ENCODE data around the gene STK17B.

The STK17B gene

DNA sequence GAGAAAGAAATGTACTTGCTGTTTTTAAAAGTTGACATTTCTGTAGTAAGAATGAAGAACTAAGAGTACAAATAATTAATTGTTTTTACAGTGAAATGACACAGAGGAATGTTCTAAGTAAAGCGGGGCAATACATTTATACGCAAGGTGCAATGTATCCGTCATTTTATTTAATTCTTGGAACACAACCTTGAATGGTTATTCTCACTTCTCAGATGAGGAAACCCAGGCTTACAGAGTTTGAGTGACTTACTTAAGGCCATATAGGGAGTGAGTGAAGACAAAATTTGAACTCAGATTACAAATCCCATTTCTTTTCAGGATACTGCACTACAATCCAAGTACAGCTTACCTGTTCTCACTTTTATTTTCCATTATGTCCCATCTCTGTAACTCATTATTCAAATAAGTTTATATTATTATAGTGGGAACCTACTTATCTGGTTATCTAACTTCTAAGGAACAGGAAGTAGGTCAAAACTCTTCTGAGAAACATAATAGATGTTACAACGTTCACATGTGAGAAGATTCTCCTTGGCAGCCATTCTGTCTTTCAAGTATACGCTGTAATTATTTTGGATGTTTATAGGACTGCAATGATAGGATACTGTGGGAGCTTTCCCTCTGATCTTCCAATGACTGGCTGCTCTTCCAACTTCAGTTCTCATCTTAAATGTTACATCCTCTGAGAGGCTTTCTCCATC, 12.3 kb upstream of the STK17B start:
- DNase-seq, result no peak

DNA sequence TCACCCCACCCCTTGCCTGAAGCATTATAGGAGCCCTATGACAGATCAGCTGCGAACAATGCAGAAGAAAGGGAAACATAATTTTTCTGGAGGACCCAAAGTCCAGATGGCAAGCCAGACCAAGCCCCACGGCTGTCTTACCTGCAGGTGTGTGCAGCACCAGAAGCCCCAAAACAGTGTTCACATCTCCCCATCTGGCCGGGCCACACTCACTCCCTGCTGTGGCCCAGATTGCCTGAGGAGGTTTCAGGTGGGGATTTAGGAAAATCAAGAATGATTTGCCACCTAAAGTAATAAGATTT, 11.7 kb upstream of the STK17B start:
- no peak for DNase-seq

DNA sequence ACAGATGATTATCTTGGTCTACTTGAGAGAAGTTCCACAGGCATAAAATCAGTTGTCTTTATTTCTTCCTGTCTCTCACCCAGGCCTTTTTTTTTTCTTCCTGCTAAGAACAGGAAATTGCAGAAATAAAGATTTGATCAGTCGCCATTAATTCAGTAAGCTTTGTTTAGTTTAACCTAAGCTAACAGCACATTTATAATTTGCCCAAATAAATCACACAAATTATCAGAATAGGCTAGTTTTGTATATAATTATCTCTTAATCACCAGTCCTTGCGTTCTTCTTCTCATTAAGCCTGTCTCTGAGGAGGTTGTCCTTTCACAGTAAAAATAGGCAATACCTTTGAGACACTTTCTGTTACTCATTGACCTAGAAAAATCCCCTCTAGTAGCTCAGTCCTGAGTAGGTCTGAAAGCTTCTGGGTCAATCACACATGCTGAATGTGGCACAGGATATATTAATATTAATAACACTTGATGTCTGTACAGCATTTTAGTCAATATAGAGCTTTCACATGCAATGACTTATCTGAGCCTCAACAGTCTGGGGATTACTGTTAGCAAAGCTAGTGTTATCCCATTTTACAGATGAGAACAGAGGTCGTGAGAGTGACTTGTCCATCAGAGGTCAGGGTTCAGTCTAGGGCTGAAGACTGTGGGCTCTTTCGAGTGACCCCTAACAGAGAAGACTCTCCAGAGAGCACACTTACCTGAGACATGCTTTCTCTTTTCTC, 11.2 kb upstream of the STK17B start:
- DNase-seq, result no peak

DNA sequence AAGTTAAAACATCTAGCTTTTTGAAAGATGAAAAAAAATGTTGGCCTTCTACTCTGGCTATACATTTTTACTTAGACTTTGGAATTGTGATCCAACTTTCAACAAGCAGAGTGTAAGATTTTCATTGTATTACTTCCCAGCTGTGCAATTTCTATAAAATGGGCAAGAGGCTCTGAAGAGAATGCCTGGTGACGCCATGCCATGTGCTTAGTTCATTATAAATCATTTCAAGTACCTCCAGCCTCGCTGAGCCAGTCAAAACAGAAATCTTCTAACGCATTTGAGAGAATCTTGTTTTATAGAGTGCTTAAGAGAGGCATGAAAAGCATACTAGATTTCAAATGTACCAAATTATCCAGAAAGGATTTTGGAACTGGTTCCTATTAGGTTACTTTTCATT, 10.1 kb upstream of the STK17B start:
- DNase-seq, result no peak

DNA sequence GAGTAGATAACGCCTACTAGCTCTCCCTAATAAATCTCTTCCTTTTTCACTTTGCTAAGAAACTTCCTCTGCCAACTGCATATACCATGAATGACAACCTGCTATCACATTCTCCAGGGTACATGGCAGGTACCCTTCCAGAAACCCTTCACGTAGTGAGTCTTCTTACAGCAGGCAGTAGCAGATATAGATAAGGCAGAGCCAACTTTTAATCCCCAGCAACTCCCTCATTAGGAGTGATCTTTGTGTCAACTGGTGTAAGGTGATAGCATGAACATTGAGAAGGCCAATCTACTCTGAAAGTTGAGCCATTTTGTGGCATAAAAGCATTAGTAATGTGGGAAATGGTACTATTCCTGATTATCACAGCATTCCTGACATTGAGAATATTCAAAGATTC, 5.7 kb upstream of the STK17B start:
- DNase-seq, result no peak

DNA sequence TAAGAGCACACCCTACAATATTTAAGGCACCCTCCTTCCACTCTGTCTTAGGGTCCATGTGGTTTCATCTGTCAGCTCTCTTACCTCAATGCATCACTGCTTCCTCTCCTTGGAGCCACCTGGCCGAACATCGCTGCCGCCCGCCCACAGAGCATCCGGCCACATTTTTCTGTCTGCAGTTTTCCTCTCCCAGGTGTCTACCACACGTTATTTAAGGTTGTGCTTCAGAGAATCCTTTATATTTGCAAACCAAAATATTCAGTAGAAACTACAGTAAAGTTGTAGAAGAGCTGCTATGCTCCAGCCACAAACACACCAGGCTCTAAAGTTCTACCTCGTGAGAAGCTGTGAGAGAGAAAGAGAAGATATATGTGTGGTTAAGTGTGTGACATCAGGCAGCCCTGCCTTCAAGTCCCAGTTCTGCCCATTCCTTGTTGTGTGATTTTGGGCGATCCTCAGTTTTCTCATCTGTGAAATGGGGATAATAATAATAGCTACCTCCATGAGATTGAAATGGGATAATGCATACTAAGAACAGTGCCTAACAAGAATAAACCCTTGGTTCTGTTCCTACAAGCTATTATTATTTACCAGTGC, 4.9 kb upstream of the STK17B start:
- DNase-seq, result no peak

DNA sequence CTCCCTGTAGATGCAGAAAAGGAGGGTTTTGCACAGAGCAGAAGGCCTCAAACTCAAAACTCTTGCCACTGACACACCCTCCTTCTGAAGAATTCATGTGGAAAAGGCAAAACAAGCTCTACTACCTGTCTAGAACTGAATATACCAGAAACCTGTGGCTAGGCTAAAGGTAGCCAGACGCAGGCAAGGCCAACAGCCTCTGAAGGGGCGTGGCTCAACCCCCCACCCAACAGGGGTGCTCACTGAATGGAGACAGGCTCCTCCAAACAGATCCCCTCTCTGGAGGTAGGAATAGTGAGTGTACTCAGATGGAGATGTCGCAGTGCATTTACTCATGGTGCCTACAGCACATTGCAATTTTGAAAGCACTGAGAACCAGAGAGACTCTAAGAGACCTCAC, 3.0 kb upstream of the STK17B start:
- no peak for DNase-seq

DNA sequence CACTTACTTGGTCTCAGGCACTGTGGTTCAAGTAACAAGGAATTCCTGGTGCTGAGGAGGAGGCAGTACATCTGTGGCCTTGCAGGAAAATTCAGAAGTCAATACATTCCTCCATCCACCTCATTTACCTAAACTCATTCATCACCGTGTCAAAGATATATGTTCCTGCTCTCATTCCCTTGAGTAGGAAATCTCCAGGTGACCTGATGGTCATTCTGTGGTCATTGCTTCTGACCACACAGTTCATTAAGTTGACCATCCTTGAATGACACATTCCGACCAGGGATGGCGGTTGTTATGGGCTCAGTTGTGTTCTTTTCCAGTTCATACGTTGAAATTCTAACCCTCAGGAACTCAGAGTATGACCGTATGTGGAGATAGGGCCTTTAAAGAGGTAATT, 2.1 kb upstream of the STK17B start:
- DNase-seq, result no peak

DNA sequence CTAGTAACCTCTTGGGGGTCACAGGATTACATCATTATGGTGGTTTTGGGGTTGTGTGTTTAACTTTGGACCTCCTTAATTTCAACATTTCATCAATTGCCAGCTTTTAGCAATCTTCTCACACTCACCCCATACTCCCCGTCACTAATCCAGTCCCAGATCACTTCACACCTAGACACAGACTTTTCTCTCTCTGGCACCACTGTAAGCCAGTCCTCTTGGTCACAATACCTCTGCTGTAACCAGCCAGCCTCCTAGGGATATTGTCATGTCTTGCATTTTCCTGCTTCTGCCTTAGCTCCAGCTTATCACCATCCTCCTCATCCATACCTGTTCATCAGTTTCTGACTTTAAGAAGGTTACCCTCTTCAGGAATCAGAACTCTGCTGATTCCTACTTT, 1.6 kb upstream of the STK17B start:
- DNase-seq, result no peak

DNA sequence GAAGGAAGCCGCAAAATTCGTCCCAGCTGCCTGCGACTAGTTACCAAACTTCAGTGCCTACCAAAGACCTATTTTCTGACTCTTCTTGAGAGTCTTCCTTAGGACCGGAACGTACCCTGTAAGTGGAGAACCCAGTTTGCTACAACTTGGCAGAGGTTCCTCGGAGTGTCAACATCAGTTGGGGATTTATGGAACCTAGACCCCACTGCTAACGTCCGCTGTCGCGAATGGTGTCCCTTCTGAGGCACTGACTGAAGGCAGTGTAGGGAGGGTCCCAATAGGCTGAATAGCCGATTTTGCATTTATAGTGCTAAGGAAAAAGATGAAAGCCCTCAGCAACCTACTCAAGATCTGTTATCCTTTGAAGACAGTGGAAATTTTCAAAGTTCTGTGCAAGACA, 568 bp upstream of the STK17B start:
- DNase-seq, result no peak

DNA sequence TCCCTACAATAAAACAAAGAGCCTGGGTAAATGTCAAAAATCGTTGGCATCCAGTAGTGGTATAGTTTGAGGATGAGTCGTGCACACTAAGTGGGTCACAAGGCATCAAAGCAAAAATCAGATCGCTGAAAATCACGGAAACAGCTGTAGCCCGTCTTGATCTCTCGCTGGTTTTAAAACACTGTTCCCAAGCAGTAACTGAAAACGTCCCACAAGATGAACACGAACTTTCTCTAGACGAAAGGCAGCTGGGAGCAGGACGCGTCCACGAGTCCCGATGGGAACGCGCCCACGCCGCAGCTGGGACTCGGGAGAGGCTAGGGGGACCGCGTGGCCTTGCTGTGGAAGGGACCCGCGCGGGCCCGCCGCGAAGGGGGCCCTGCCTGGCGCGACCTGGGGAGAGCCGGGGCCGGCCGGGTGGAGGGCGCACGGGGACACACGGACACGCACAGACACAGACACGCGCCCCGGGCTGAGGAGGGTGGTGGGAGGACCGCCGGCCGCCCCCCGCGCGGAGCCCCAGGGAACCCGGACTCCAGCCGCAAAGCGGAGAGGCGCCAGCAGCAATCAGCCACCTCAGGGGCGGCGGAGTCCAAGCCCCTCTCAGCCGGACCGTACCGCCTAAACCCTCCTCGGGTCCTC, 651 bp downstream of the STK17B start:
- peak; percentile 46 for DNase-seq

DNA sequence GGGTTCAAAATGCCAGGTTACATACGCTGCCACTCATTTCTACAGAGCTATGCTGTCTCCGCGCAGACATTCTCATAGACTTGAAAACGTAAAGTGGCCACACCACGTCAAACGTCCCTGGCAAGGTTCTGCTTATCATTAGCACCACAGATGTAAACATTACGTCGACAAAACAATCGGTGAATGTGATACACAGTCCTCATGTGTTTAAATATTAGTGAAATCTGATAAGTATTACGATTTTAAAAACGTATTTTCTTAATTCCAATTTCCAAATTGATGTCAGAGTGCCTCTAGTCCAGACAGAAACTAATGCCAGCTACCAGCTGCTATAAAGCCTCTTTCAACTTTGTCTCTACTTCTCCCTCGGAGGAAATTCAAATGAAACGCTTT, 1.2 kb downstream of the STK17B start:
- no peak for DNase-seq

DNA sequence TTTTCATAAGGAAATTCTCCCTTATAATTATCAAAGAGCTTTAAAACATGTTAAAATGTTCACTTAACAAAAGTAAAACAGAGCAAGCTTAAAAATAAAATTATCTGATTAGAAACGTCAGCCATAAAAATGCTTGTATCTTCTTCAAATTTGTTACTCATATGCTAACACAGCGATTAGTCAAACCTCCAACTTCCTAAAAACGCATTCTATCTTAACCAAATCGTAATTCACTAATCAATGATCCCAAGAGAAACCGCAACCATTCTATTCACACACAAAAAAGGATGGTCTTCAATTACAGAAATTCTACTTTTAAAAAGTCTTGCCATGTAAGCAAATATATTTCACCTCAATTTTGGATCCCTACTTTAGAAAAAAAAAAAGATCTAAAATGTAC, 1.9 kb downstream of the STK17B start:
- DNase-seq, result no peak

DNA sequence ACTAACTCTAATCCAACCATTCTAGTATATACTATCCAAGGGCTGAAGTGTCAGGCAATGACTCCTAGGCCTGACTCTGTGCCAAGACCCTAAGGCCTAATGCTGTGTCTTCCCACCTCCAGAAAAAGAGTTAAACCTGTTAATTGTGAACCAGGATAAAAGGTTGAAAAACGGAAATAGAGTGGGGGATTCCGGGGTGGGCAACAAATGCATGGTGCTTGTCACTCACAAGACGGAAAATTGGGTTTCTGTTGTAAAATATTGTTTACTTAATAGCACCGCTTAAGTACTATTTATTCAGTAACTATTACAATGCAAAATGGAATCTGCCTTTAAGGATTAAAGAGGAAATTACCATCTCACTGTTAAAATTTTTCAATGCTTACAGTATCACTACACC, 3.2 kb downstream of the STK17B start:
- DNase-seq, result no peak

DNA sequence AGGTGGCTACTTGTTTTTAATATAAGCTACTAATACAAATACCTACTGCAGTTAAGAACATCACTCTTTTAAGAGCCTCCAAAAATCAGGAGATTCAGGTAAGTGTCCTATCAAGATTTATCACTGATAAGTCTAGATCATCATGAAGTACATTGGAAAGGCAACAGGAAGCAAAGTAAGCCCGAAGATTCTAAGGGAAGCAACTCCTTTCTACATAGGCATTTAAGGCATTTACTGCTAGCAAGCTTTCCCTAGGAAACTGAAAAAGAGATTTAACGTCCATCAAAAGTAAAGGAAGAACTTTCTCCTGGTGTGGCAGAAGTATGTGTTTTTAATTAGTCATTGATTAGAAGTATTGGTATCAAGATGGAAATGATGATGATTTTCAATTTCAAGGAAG, 3.7 kb downstream of the STK17B start:
- DNase-seq, result no peak

DNA sequence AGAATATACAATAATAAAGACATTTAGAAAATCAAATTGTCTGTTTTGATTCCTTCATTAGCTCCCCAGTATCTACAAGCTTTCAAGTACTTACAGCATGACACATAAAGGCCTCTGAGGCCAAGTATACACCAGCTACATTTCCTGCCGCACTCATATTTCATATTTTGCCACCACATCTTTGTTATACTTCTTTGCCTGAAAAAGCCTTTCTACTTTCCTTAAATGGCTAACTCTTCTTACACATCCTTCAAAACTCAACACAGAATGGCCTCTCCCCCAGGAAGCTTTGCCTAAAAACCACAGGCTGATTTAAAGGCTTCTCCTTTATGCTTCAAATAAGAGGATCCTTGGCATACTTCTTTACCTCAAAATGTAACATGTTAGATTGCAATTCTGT, 4.5 kb downstream of the STK17B start:
- peak; percentile 23 for DNase-seq

DNA sequence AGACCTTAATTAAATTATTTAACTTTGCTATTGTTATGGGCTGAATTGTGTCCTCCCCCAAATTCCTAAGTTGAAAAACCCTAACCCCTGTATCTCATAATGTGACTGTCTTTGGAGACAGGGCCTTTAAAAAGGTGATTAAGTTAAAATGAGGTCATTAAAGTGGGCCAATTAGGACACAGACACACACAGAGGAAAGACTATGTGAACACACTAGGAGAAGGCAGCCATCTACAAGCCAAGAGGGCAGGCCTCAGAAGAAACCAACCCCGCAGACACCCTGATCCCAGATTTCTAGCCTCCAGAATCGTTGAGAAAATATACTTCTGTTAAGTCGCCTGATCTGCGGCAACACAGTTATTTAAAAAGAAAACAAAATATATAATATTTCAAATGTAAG, 6.4 kb downstream of the STK17B start:
- no peak for DNase-seq

DNA sequence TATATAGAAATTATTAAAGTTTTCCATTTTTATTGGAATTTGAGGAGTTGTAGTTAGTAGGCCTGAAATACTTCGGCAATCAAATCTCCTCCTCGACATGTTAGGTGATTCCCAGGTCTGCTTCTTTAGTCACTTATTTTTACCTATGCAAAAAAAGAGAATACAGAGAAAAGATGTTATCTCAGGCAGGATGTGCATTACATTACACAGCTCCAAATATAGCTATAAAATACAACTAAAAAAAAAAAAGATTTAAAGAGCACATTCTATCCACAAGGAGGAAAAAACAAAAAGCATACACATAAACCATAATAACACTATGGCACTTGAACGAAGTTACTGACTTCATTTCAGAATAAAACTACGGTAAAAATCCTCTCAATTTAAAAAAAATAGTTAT, 8.1 kb downstream of the STK17B start:
- no peak for DNase-seq

DNA sequence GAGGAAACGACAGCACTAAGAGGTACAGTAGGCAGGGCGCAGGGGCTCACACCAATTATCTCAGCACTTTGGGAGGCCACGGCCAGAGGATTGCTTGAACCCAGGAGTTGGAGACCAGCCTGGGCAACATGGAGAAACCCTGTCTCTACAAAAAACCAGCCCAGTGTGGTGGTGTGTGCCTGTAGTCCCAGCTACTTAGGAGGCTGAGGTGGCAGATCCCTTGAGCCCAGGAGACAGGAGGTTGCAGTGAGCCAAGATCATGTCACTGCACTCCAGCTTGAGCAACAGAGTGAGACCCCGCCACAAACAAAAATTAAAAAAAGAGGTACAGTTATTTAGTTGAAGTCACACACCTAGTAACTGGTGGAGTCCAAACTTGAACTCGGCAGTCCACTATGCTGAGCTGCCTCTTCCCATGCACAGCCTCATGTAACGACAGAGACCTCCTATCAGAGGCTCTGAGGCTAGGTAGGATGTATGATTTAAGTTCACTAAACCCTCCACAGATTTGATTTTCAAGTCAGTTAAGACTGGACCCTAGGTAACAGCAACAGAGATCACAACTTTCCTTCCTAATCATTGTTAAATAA, 8.7 kb downstream of the STK17B start:
- no peak for DNase-seq

DNA sequence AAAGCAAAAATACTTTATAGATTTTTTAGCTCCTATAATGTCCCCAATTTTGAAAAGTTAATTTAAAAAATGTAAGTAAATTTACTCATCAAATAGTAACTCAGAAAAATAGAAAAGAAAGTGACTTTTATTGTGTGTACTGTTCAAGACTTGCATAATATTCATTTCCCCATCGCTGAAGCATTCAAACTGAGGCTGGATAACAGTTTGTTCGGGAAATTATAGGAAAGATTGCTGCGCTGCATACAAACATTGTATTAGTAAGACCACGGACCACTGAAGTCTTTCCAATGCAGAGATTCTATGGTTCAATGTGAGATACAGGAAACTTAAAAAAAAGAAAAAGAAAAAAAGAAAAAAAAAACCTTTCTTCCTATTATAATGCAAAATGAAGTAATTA, 10.4 kb downstream of the STK17B start:
- DNase-seq, result no peak

DNA sequence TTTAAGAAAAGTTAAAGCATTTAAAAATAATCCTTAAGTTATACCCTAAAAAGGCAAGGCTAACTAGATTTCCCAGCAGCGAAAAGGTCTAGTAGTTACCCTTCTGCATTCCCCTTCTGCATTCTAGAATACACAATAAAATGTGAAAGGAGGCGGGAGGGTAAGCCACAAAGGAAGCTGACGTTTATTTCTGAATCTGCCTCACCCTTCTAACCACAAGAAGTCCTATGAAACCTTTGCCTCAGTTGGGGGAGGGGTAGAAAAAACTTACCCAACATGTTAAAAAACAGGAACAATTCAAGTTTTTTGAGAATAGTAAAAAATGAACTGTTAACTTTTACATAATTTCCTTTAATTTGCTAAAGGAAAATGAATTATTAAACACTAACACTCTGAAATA, 11.3 kb downstream of the STK17B start:
- no peak for DNase-seq

DNA sequence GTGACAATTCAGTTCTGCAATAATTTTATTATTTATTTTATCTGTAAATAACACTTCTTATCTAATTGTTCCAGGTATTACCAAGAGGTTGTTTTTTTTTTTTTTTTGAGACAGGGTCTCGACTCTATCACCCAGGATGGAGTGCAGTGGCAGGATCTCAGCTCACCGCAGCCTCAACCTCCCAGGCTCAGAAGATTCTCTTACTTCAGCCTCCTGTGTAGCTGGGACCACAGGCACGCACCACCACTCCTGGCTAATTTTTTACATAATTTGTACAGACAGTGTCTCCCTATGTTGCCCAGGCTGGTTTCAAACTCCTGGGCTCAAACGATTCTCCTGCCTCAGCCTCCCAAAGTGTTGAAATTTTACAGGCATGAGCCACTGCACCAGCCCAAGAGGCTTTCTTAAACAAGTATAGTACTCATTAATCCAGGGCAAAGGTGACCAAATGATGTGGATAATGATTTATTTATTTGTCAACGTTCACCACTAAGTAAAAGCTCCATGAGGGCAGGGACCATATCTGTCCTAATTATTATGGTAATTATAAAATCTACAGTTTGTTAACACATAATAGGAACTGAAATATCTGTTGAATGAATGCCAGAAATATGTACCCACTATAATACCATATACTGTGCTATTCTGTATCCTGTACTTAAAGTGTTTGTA, 12.0 kb downstream of the STK17B start:
- DNase-seq, result no peak

DNA sequence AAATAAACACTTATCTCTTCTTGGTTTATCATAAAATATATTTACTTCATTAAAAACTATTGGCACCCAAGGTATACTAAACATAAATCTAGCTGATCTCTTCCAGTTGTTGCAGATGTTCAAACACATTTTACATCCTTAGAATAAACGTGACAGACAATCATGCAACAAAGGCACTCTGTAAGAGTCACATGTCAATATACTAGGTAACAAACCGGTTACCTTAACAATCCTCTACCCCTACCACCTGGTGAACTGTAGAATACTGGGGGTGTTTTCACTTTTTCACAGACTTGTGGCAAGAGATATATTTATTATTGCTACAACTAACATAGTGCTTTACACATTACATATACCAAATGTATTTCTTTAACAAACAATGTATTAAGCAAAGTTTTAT, 15.8 kb downstream of the STK17B start:
- DNase-seq, result no peak

Data from amniotic stem cell (primary cell).